NCI-H226 (cell line): ENCODE data around the gene HDAC8.
"Not testable (repeated sequence)": the region's sequence is repeated elsewhere in the genome, so short reads cannot be mapped to it uniquely, and the experiment has no call there.

Experiments used
- DNase-seq: peaks from one replicate; pipeline ENCODE4 v3.0.0-alpha.2; 2015

HDAC8 gene

GRCh38 chrX:72532366-72532765 is 40.3 kb downstream of the HDAC8 start:
- no peak for DNase-seq

GRCh38 chrX:72526534-72527508 is 45.8 kb downstream of the HDAC8 start:
- DNase-seq: peak; percentile 45

GRCh38 chrX:72498782-72499181 is 73.9 kb downstream of the HDAC8 start:
- no peak for DNase-seq

- DNase-seq: no peak
These were observed 77.6 kb downstream of the HDAC8 start for GRCh38 chrX:72495046-72495445.

- no peak for DNase-seq
These were observed 80.1 kb downstream of the HDAC8 start for GRCh38 chrX:72492499-72492898.

GRCh38 chrX:72490221-72490620 is 82.4 kb downstream of the HDAC8 start:
- DNase-seq: not testable (repeated sequence)

- no peak for DNase-seq
These were observed 85.0 kb downstream of the HDAC8 start for GRCh38 chrX:72487661-72488060.

GRCh38 chrX:72479324-72480274 is 93.0 kb downstream of the HDAC8 start:
- no peak for DNase-seq

- DNase-seq: no peak
These were observed 93.8 kb downstream of the HDAC8 start for GRCh38 chrX:72478853-72479252.

- DNase-seq: no peak
These were observed 94.3 kb downstream of the HDAC8 start for GRCh38 chrX:72478351-72478750.

GRCh38 chrX:72477781-72478181 is 94.9 kb downstream of the HDAC8 start:
- no peak for DNase-seq

GRCh38 chrX:72477376-72477775 is 95.3 kb downstream of the HDAC8 start:
- no peak for DNase-seq

- DNase-seq: no peak
These were observed 96.5 kb downstream of the HDAC8 start for GRCh38 chrX:72475952-72476668.

- no peak for DNase-seq
These were observed 97.3 kb downstream of the HDAC8 start for GRCh38 chrX:72475338-72475737.

- DNase-seq: no peak
These were observed 102.0 kb downstream of the HDAC8 start for GRCh38 chrX:72470532-72471223.

- DNase-seq: no peak
These were observed 102.5 kb downstream of the HDAC8 start for GRCh38 chrX:72470117-72470516.

GRCh38 chrX:72468607-72469006 is 104.0 kb downstream of the HDAC8 start:
- DNase-seq: no peak

GRCh38 chrX:72467135-72467534 is 105.5 kb downstream of the HDAC8 start:
- DNase-seq: no peak

- no peak for DNase-seq
These were observed 106.2 kb downstream of the HDAC8 start for GRCh38 chrX:72466493-72466892.

- DNase-seq: no peak
These were observed 106.8 kb downstream of the HDAC8 start for GRCh38 chrX:72465889-72466288.

GRCh38 chrX:72461766-72462165 is 110.9 kb downstream of the HDAC8 start:
- DNase-seq: no peak

GRCh38 chrX:72461288-72461687 is 111.4 kb downstream of the HDAC8 start:
- DNase-seq: no peak
